ENCODE results near the gene LILRB5.
A peak's percentile ranks its signal among the peaks of the same experiment; 100 is the strongest.
"Not testable (repeated sequence)": the region's sequence is repeated elsewhere in the genome, so short reads cannot be mapped to it uniquely, and the experiment has no call there.

The LILRB5 gene

DNA sequence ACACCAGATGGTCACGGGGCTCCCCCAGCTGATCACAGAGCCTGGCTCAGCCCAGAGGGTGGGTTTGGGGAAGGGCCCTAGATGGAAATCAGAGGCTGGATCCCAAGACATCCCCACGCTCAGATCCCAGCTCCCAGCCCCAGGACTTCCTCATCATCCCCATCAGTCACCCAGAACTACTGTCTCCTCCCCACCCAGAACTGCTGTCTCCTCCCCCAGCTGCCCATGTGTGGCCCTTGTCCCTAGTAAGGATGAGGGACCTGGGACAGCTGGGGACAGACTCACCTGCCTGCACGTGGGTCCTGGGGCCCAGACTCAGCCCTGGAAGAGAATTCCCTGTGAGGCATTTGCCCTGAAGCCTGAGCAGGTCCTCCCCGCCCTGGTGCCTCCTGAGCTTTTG, 14.8 kb downstream of the LILRB5 start:
- not testable (repeated sequence) for DNase-seq (ENCODE audit: low read depth)

DNA sequence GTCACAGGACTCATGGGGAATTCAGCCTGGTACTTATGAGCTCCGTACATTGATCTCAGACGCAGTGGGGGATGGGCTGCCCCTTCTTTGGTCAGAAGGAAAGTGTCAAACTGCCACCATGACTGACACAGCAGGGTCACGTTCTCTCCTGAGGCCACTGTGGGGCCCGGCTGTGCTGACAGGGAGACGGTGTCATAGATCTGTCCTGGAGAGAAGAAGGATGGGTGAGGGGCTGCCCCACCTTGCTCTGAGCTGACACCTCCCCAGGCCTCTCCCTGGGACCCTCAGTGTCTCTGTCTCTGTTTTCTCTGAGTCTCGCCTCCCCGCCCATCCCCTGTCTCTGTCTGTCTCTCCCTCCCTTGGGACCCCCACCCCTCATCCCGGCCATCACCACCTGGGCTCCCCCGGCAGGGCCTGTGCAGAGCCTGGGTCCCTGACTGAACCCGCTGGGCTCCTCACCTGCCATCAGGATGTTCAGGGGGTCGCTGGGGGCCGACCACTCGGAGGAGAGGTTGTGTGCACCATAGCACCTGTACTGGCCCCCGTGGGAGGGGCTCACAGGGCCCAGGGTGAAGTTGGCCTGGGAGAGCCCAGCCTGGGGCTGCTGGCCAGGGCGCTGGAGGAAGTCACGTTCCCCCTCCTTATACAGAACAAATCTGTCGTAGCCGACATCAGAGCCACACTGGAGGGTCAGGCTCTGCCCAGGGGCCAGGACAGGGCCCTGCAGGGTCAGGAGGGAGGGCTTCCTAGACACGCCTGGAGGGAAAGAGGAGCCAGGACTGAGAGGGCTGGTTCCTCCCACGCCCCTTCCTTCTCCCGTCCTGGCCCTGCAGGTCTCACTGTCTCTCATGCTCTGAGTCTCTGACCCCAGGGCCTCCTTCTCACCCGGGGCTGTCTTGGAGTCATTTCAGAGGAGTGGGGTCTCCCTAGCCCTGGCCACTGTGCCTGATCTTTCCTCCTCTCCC, 16.4 kb downstream of the LILRB5 start:
- DNase-seq (ENCODE audit: low read depth), result not testable (repeated sequence)

DNA sequence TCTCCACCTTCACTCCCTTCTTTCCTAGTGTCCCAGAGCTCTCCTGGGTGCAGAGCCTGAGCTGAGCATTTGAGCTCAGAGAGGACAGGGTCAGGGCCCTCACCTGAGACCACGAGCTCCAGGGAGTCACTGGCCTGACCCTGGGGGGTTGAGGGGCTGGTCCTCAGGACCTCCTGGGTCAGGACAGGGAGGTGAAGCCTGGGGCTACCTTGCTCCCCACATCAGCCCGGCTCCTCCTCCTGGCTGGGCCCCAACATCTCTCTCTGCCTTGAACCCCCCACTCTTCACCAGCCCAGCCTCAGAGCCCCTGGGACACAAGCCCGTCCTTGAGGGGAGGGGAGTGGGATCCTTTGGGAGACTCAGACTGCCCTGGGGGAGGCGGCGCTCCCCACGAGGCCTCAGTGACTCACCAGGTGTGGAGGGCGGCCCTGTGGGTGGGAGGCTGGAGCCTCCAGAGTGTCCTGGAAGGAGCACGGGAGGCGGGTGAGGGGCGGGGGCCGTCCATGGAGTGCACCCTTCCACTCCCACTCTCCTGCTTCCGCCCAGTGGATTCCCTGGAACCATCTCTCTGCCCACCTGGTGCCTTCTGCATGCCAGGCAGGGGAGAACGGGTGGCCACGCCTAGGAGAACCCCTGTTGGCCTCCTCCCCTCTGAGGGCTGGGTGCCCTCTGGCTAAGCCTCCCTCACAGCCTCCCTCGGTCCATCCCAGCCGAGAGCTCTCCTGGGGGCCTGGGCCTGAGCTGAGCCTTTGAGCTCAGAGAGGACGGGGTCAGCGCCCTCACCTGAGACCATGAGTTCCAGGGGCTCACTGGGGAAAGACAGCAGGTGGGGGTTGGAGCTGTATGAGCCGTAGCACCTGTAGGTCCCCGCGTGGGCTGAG, 17.3 kb downstream of the LILRB5 start:
- DNase-seq (ENCODE audit: low read depth), result not testable (repeated sequence)

DNA sequence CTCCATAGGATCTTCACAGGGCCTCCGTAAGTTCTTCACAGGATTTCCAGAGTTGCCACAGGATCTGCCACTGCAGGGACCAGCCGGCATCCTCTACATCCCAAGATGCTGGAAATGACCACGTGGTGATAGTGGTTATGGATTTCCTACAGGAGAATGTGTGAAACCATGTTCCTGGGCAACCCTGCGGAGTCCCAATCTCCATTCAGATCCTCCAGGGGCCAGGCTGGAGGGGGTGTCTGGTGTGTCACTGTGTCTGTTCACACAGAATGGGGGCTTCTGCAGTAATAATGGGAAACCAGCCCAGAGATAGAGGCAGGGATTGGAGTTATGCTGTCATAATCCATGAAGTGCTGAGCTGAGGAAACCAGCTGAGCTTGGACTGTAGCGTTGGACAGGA, 23.1 kb downstream of the LILRB5 start:
- no peak for DNase-seq (ENCODE audit: low read depth)

DNA sequence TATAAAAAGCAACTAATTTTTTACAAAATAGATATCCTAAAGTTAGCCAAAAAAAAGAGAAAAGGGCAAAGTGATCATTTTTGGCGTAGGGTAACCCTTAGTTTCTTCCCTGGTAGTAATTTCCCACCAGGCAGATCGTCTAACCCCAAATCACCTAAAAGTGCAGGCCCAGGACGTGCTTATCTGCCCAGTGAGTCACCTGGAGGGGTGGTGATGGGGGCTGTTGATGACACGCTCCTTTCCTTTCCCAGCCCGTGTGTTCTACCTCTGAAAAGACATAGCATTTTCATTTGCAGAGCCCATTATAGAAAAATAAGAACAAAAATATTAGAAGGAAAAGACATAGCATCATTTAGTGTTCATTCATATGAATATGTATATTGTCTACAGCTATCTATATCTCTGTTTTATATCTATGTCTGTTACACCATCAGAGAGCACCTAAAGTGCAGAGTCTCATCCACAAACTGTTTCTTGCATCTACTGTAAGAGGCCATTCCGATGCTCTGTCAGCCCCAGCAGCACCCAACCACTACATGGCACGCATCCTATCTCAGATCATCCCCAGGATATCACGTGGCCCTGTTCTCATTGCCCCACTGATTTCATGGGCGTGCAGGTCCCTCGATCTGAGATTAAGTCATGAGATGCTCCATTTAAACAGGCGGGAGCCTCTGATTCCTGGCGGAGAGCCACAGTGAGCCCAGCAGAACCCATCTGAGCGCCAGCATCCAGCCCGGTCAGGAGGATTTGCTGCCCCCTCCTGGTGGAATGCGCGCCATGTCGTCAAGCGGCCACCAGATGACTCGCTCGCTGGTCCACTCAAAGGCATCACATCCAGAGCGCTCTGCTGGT, 25.8 kb downstream of the LILRB5 start:
- peak; percentile 33 for DNase-seq (ENCODE audit: low read depth)

DNA sequence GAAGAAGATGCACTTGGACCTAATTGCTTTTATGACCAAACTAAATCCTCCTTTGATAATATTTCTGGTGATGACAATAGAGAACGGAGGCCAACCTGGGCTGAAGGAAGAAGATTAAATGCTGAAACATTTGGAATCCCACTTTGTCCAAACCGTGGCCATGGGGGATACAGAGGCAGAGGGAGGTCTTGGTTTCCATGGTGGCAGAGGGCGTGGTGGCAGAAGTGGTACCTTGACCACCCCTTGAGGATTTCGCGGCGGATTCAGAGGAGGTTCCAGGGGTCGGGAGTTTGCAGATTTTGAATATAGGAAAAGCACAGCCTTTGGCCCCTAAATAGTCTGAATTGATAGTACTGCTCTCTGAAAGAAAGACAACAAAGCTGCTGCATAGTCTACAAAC, 27.0 kb downstream of the LILRB5 start:
- no peak for DNase-seq (ENCODE audit: low read depth)

DNA sequence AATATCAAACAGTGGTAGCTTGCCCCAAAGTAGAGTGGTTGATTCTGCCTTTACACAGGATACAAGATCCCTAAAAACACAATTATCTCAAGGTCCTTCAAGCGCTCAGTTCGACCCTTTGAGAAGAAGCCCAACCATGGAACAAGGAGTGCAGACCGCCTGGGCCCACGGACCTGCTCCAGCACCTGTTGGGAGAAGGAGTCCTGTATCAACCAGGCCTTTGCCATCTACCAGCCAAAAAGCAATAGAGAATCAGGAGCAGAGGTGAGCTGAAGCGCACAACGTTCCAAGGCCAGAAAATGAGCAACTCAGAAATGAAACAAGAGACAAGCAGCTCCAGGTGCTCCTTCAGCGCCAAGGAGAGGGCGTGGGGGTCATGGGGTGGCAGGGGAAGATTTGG, 27.9 kb downstream of the LILRB5 start:
- DNase-seq (ENCODE audit: low read depth), result no peak

DNA sequence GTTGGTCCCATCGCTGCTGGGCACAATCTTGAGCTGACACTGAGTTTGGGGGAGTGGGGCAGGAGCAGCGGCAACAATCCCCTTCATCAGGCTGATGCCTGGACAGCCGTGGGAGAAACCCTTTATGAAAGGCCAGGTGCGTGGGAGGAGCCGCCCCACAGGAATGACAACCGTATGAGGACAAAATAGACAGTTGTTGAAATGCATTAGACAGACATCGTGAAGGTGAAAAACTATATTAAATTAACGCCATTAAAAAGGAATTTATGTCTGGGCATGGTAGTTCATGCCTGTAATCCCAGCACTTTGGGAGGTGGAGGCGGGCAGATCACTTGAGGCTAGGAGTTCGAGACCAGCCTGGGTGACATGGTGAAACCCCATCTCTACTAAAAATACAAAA, 32.5 kb downstream of the LILRB5 start:
- not testable (repeated sequence) for DNase-seq (ENCODE audit: low read depth)

DNA sequence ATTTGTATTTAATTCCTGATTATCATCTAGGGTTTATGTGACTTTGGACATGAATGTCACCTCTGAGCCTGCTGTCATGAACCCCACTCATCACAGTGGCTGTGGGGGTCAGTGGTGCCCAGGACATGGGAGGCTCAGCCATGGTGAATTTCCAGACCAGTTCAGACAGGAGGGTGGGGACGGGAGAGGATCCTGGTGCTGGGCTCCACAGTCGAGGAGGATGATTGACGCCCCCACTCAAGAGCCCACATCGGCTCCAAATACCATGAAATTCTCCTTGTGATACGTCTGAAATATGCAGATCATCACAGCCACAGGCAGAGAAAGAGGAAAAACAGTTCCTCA, 33.2 kb downstream of the LILRB5 start:
- not testable (repeated sequence) for DNase-seq (ENCODE audit: low read depth)

DNA sequence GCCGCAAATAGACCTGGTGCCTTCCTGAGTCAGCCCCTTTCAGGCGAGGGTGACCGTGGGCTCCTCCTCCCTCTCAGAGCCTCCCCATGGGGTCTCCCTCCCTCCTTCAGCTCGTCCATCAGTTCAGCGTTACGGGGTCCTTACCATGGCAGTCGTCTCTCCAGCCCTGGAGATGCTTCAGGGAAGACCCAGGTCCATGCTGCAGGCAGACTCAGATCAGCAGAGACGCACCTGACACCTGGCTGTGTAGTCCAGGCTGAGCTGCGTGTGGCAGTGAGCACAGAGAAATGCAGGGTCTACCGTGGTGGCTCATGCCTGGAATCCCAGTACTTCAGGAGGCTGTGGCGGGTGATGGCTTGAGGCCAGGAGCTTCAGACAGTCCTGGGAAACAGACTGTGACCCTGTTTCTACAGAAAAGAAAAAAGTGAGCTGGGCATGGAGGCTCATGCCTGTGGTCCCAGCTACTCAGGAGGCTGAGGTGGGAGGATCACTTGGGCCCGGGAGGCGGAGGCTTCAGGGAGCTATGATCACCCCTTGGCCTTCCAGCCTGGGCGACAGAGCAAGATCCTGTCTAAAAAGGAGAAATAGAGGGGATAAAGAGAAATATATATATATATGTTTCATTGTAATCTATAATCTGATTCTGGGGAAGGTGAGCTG, 33.7 kb downstream of the LILRB5 start:
- DNase-seq (ENCODE audit: low read depth), result not testable (repeated sequence)

DNA sequence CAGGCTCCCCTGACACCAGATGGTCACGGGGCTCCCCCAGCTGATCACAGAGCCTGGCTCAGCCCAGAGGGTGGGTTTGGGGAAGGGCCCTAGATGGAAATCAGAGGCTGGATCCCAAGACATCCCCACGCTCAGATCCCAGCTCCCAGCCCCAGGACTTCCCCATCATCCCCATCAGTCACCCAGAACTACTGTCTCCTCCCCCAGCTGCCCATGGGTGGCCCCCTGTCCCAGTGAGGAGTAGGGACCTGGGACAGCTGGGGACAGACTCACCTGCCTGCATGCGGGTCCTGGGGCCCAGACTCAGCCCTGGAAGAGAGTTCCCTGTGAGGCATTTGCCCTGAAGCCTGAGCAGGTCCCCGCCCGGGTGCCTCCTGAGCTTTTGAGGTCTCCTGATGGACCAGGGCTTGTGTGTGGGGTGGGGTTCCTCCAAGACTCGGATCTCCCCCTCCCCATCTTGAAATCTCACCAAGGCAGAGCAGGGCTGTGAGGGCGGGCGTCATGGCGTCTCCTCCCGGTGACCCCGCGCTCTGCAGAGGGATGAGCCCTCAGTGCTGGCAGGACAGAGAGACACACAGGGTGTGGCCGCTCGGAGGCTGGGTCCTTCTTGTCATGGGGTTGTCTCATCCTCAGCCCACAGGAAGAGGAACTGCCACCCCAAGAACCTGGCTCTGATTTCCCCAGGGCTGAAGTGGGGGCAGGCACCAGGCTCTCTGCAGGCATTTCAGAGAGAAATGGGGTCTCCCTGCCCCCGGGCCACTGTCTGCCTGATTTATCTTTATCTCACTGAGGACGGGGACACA, 34.4 kb downstream of the LILRB5 start, which contains the start of gene LILRB3:
Gene LILRB3, minus strand, starts transcription at position 534 of the 803 bp plus-strand sequence. Its CDS starts 31 bp downstream, at position 503.
- not testable (repeated sequence) for DNase-seq (ENCODE audit: low read depth)

DNA sequence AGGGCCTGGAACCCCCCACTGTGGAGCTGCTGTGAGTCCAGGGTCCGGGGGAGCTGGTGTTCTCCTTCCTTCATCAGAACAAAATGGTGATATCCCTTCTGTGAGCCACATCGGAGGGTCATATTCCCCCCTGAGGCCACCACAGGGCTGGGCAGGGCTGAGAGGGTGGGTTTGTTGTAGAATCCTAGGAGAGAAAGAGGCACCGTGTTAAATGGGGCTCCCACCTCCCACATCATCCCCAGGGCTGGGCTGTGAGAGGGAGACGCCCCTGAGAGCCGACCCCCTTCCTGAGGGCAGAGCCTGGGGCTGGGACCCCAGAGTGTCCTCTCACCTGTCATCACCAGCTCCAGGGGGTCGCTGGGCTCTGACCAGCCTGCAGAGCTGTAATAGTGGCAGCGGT, 35.1 kb downstream of the LILRB5 start:
- DNase-seq (ENCODE audit: low read depth), result not testable (repeated sequence)

DNA sequence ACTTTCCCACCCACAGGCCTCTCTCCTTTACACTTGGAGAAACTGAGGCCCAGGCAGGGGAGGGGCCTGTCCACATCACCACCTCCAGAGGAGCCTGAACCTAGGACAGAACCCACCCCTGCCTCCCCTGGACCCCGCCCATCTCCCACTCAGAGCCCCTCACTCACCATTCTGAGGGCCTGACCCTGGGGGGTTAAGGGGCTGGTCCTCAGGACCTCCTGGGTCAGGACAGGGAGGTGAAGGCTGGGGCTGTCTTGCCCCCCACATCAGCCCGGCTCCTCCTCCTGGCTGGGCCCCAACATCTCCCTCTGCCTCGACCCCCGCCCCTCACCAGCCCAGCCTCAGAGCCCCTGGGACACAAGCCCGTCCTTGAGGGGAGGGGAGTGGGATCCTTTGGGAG, 37.4 kb downstream of the LILRB5 start:
- DNase-seq (ENCODE audit: low read depth), result not testable (repeated sequence)

DNA sequence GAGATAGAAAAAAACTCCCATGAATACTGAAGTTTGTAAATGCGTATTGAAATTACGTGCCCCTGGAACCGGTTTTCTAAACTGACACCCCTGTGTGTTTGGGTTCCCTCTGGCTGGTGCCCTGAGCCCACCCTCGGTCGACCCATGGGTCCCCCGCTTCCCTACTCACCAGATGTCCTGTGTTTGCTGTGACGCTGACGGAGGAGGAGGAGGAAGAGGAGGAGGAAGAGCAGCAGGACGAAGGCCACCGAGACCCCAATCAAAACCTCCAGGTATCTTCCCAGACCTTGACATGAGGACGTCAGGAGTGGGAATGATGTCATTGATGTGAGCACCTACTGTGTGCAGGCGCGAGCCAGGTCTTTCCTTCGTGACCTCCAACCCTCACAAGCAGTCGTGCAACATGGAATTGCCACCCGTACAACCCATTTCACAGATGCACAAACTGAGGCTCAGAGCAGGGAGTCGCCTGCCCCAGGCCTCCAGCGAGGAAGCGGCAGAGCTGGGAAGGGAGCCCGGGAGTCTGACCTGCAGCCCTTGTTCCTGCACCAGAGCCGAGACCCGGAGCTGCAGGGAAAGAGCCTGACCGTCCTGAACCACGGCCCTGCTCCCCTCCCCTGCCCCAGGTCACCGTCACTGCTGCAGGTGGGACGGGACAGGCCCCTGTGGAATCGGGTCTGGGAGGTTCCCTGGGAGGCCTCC, 38.0 kb downstream of the LILRB5 start:
- DNase-seq (ENCODE audit: low read depth), result no peak

DNA sequence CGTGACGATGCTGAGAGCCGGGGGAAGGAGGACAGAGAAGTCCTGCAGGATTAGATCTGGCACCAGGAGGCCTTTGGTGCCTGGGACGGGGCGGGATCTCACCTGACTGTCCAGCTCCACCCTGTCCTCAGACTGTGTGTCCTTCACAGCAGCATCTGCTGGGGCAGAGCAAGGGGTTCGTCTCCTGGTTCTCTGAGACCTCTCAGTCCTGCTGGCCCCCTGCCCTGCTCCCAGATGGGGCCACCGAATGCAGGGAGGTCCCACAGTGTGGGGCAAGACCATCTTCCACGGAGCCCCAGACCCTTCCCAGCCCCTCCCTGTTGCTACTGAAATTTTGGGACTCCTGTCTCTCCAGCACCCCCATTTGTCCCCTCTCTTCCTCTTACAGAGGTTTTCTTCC, 38.8 kb downstream of the LILRB5 start:
- no peak for DNase-seq (ENCODE audit: low read depth)

DNA sequence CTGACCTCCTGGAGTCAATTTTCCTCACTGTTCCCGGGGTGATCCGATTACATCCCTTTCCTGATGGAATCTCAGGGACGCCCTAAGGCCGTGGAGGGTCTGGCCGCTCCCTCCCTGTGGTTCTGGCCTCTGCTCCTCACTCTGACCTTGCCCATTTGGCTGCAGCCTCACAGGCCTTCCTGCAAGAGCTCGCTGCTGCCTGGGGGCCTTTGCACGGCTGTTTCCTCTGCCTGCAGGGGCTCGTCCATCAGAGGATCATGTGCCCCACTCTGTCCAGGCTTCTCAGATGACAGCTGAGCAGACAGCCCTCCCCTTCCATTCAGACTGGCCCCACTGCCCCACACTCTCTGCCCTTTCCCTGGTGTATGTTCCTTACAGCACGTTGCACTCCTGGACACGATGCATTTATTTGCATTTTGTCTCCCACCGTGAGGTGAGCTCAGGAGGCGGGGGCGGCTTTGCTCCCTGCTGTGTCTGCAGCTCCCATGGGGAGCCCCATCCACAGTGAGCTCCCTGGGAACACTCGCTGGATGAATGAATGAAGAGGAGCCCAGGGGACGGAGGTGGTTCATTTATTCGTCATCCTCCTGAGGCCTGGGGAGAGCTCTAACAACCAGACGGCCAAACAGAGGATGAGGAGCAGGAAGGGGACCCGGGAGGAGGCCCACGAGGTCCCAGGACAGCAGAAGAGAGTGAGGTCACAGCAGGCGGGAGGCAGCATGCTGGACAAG, 39.4 kb downstream of the LILRB5 start:
- DNase-seq (ENCODE audit: low read depth), result not testable (repeated sequence)

DNA sequence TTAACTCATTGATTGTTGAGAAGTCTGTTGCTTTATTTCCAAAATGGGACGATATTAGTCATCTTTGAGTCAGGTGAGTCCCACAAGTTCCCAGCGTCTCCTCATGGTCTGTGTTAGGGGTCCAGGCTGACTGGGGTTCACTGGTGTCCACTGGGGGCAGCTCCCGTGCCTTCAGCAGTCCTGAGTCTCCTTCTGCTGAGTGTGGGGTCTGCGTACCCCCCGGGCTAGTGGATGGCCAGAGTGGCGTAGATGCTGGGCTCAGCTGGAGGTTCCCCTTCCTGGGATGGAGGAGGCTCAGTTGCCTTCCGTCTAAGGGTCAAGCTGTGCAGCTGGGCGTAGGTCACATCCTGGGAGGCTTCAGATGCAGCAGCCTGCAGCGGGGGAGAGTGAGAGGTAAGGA, 40.2 kb downstream of the LILRB5 start:
- no peak for DNase-seq (ENCODE audit: low read depth)

DNA sequence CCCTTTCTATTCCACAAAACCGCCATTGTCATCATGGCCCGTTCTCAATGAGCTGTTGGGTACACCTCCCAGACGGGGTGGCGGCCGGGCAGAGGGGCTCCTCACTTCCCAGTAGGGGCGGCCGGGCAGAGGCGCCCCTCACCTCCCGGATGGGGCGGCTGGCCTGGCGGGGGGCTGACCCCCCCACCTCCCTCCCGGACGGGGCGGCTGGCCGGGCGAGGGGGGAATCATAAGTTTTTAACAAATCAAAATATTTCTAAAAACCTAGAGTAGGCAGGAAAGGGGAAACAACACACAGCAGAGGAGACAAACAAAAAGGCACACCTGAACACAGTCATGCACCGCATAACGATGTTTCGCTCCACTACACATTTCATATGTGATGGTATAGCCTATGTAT, 42.3 kb downstream of the LILRB5 start:
- not testable (repeated sequence) for DNase-seq (ENCODE audit: low read depth)

DNA sequence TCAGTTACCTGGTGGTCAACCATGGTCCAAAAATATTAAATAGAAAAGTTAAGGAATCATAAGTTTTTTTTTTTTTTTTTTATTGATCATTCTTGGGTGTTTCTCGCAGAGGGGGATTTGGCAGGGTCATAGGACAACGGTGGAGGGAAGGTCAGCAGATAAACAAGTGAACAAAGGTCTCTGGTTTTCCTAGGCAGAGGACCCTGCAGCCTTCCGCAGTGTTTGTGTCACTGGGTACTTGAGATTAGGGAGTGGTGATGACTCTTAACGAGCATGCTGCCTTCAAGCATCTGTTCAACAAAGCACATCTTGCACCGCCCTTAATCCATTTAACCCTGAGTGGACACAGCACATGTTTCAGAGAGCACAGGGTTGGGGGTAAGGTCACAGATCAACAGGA, 42.9 kb downstream of the LILRB5 start:
- DNase-seq (ENCODE audit: low read depth), result not testable (repeated sequence)
